Chondrocyte (in vitro differentiated cells): ENCODE results near the gene AGK. TPM values are rescaled to one million over a fixed set of nuclear protein-coding genes. Genes with fewer than 3 reads are reported as not detected.
A peak's percentile ranks its signal among the peaks of the same experiment; 100 is the strongest.
"Not testable (repeated sequence)": the region's sequence is repeated elsewhere in the genome, so short reads cannot be mapped to it uniquely, and the experiment has no call there.

Source experiments
- DNase-seq: peaks from one replicate; pipeline ENCODE4 v3.0.0; 2021; ENCODE audit warnings: mixed read lengths, low spot score
- H3K27ac Mint-ChIP-seq: one replicate; pipeline ENCODE4 v1.8.0; 2021; ENCODE audit warnings: mild to moderate bottlenecking, moderate library complexity, mixed read lengths; ENCODE audit not compliant: unreplicated experiment
- H3K27me3 Mint-ChIP-seq: 2 replicates; pipeline ENCODE4 v1.8.0; 2021; ENCODE audit warnings: low read depth, mixed read lengths
- H3K36me3 Mint-ChIP-seq: 2 replicates; pipeline ENCODE4 v1.8.0; 2021; ENCODE audit warnings: low read depth, mixed read lengths
- H3K4me1 Mint-ChIP-seq: 2 replicates; pipeline ENCODE4 v1.8.0; 2021; ENCODE audit warnings: low read depth, mild to moderate bottlenecking, mixed read lengths
- H3K4me3 Mint-ChIP-seq: one replicate; pipeline ENCODE4 v1.8.0; 2021; ENCODE audit warnings: mild to moderate bottlenecking, moderate library complexity, mixed read lengths; ENCODE audit not compliant: unreplicated experiment
- H3K9me3 Mint-ChIP-seq: 2 replicates; pipeline ENCODE4 v1.8.0; 2021; ENCODE audit warnings: low read depth, mixed read lengths
- CTCF ChIP-seq: fragments of 200-600 bp; sonication (generic); IDR thresholded peaks from 2 replicates; pipeline ENCODE4 v1.5.0; 2021; ENCODE audit warnings: antibody characterized with exemption, mild to moderate bottlenecking, moderate library complexity
- total RNA-seq: library from RNA; stranded (reverse); gene quantifications from 3 replicates; pipeline ENCODE4 v1.2.1, GENCODE V29; 2021

AGK gene
- total RNA-seq, 1 donor from 2014 or later = 22.1 TPM

- Mint-ChIP-seq H3K27me3 (no peaks in the 10 kb centered on the region), H3K27ac (no peak overlapping the region), H3K4me1 (no peaks in the 10 kb centered on the region), H3K4me3 (no peak overlapping the region), H3K36me3 (peaks cover 7% of the 10 kb centered on the region), H3K9me3 (peaks cover 8% of the 10 kb centered on the region)
- DNase-seq = no peak
- TF ChIP-seq CTCF = no peak
These were observed 26.0 kb downstream of the AGK start for GRCh38 chr7:141577043-141577839.

- not testable (repeated sequence) for DNase-seq, H3K36me3 Mint-ChIP-seq, H3K27me3 Mint-ChIP-seq, H3K4me3 Mint-ChIP-seq, H3K9me3 Mint-ChIP-seq, H3K27ac Mint-ChIP-seq, H3K4me1 Mint-ChIP-seq
These were observed 28.7 kb downstream of the AGK start for GRCh38 chr7:141579953-141580352.

GRCh38 chr7:141582063-141582462 is 30.9 kb downstream of the AGK start:
- H3K4me3 Mint-ChIP-seq, H3K27me3 Mint-ChIP-seq, DNase-seq, H3K27ac Mint-ChIP-seq, H3K9me3 Mint-ChIP-seq, H3K36me3 Mint-ChIP-seq: not testable (repeated sequence)
- peaks cover 21% of the 10 kb centered on the region for H3K4me1 Mint-ChIP-seq

GRCh38 chr7:141584935-141585334 is 33.7 kb downstream of the AGK start:
- peaks cover 7% of the 10 kb centered on the region for H3K36me3 Mint-ChIP-seq
- H3K27me3 Mint-ChIP-seq = no peaks in the 10 kb centered on the region
- H3K4me3 Mint-ChIP-seq = no peak overlapping the region
- TF ChIP-seq CTCF = no peak
- H3K4me1 Mint-ChIP-seq = peaks cover 21% of the 10 kb centered on the region
- H3K9me3 Mint-ChIP-seq = no peaks in the 10 kb centered on the region
- DNase-seq = no peak
- H3K27ac Mint-ChIP-seq = no peak overlapping the region

GRCh38 chr7:141585592-141586510 is 34.6 kb downstream of the AGK start:
- no peak overlapping the region for H3K4me3 Mint-ChIP-seq
- H3K27ac Mint-ChIP-seq = peak overlapping the region; percentile 88
- no peaks in the 10 kb centered on the region for H3K9me3 Mint-ChIP-seq
- no peak for TF ChIP-seq CTCF
- DNase-seq = no peak
- peaks cover 21% of the 10 kb centered on the region for H3K4me1 Mint-ChIP-seq
- H3K27me3 Mint-ChIP-seq = no peaks in the 10 kb centered on the region
- peaks cover 7% of the 10 kb centered on the region for H3K36me3 Mint-ChIP-seq

GRCh38 chr7:141586878-141587277 is 35.7 kb downstream of the AGK start:
- no peak for TF ChIP-seq CTCF
- Mint-ChIP-seq H3K4me1 (peaks cover 21% of the 10 kb centered on the region), H3K27ac (no peak overlapping the region), H3K4me3 (no peak overlapping the region), H3K9me3 (no peaks in the 10 kb centered on the region), H3K27me3 (no peaks in the 10 kb centered on the region), H3K36me3 (peaks cover 7% of the 10 kb centered on the region)
- no peak for DNase-seq
